Dendritic cell treated with granulocyte-macrophage colony-stimulating factor and Interleukin-4, amounts not matched to agents 40 ng/mL and 50 ng/mL, for 4 days (primary cell): ENCODE measurements around the gene KRTAP10-12.

Experiments used
- H3K27ac Mint-ChIP-seq: one replicate; pipeline ENCODE4 v1.8.0; 2022; ENCODE audit warnings: mild to moderate bottlenecking, mixed read lengths
- H3K27me3 Mint-ChIP-seq: one replicate; pipeline ENCODE4 v1.8.0; 2022; ENCODE audit warnings: mild to moderate bottlenecking, mixed read lengths
- H3K36me3 Mint-ChIP-seq: one replicate; pipeline ENCODE4 v1.8.0; 2022; ENCODE audit warnings: low read depth, mixed read lengths
- H3K4me1 Mint-ChIP-seq: one replicate; pipeline ENCODE4 v1.8.0; 2022; ENCODE audit warnings: low read depth, mixed read lengths
- H3K4me3 Mint-ChIP-seq: one replicate; pipeline ENCODE4 v1.8.0; 2022; ENCODE audit warnings: mild to moderate bottlenecking, moderate library complexity, mixed read lengths
- H3K9me3 Mint-ChIP-seq: one replicate; pipeline ENCODE4 v1.8.0; 2022; ENCODE audit warnings: mixed read lengths
- intact Hi-C: fragments of 100-400 bp; cut with micrococcal nuclease; formaldehyde crosslinking; loops from one replicate; pipeline ENCODE4 v1.15.0; 2022

The KRTAP10-12 gene

DNA sequence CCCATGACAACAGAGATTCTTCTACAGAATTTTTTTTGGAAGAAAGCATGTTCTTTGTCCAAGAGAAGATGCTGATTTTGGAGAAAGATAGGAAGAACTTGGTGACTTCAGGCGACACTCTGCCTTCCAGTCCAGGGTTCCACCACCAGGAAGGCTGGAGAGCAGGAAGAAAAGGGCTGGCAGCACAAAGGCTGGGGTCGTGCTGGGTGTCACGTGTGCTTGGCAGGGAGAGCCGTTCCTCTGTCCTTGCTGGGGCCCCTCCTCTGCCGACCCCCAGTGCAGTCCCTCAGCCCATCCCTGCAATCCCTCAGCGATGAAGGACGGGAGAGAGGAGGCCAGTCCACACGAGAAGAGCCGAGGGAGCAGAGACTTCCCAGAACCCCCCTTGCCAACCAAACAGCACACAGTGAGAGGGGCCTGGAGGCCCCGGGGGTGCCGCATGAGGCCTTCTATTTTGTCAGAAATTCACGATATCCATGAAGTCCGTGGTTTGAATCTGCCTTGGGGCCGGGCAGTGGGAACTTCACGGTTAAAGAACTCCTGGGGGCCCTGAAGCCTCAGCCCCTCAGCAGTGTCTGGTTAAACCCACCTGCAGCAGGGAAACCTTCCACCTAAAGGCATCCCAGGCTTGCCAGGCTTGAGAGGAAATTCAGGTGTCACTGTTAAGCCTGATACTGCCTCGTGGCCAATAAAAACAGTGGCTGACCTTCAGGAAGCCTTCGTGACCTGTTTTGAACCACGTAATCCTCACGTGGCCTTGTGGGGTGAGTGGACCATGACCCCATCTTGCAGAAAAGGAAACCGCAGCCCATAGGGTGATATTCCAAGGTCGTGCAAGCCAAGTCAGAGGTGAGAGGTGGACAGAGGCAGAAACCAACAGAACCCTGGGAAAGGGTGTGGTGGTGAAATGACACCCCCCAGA, 3.4 kb downstream of the KRTAP10-12 start:
- Mint-ChIP-seq H3K4me3 (no peak overlapping the region), H3K36me3 (no peaks in the 10 kb centered on the region), H3K27ac (no peak overlapping the region), H3K27me3 (peaks cover 90% of the 10 kb centered on the region), H3K4me1 (no peaks in the 10 kb centered on the region), H3K9me3 (no peaks in the 10 kb centered on the region)
- intact Hi-C loops: no loop called here

DNA sequence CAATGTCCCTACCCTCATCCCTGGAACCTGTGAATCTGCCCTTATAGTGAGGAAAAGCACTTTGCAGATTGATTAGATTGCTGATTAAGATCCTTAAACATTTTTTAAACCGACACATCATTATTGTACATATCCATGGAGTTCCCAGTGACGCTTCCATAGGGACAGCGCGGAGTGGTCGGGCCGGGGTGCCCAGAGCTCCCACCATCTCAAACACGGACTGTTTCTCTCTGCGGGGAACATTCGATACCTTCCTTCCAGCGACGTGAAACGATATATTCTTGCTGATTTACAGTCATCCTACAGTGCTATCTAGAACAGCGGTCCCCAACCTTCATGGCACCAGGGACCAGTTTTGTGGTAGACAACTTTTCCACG, 4.0 kb downstream of the KRTAP10-12 start:
- H3K4me3 Mint-ChIP-seq: no peak overlapping the region
- H3K27me3 Mint-ChIP-seq: peaks cover 92% of the 10 kb centered on the region
- H3K9me3 Mint-ChIP-seq: no peaks in the 10 kb centered on the region
- intact Hi-C loops: no loop called here
- no peaks in the 10 kb centered on the region for H3K4me1 Mint-ChIP-seq
- no peak overlapping the region for H3K27ac Mint-ChIP-seq
- no peaks in the 10 kb centered on the region for H3K36me3 Mint-ChIP-seq

DNA sequence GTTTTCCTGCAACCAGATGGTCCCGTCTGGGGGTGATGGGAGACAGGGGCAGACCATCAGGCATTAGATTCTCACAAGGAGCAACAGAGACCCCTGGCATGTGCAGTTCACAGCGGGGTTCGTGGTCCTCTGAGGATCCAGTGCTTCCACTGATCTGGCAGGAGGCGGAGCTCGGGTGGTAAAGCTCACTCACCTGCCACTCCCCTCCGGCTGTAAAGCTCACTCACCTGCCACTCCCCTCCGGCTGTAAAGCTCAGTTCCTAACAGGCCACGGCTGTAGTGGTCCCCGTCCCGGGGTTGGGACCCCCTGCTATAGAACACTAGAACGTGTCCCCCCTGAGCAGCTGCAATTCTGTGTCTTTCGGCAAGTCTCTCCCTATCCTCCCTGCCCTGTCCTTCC, 4.6 kb downstream of the KRTAP10-12 start:
- Mint-ChIP-seq H3K27me3 (peaks cover 92% of the 10 kb centered on the region), H3K27ac (no peak overlapping the region), H3K36me3 (no peaks in the 10 kb centered on the region), H3K4me3 (no peak overlapping the region), H3K4me1 (no peaks in the 10 kb centered on the region), H3K9me3 (no peaks in the 10 kb centered on the region)
- intact Hi-C loops: no loop called here

DNA sequence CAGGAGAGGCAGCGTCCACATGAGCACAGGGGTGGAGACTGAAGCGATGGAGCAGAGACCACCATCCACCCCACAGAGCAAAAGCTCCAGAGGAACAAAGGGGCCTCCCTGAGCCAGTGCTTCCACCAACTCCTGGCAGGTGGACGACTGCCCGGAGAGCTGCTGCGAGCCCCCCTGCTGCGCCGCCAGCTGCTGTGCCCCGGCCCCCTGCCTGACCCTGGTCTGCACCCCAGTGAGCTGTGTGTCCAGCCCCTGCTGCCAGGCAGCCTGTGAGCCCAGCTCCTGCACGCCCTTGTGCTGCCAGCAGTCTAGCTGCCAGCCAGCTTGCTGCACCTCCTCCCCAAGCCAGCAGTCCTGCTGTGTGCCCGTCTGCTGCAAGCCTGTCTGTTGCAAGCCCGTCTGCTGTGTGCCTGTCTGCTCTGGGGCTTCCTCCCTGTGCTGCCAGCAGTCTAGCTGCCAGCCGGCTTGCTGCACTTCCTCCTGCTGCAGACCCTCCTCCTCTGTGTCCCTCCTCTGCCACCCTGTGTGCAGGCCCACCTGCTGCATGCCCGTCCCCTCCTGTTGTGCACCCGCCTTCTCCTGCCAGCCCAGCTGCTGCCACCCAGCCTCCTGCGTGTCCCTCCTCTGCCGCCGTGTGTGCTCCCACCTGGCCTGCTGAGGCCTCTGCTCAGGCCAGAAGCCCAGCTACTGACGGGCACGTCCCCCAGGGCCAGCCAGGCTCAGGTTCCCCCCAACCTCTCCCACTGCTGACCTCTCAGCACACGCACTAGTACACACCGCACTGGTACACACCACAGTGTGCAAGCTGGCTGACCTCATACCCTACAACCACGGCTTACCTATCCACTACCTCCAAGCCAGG, 5.4 kb downstream of the KRTAP10-12 start:
- Mint-ChIP-seq H3K4me3 (no peak overlapping the region), H3K4me1 (no peaks in the 10 kb centered on the region), H3K27ac (no peak overlapping the region), H3K9me3 (no peaks in the 10 kb centered on the region), H3K36me3 (no peaks in the 10 kb centered on the region), H3K27me3 (peaks cover 92% of the 10 kb centered on the region)
- intact Hi-C loops: no loop called here

DNA sequence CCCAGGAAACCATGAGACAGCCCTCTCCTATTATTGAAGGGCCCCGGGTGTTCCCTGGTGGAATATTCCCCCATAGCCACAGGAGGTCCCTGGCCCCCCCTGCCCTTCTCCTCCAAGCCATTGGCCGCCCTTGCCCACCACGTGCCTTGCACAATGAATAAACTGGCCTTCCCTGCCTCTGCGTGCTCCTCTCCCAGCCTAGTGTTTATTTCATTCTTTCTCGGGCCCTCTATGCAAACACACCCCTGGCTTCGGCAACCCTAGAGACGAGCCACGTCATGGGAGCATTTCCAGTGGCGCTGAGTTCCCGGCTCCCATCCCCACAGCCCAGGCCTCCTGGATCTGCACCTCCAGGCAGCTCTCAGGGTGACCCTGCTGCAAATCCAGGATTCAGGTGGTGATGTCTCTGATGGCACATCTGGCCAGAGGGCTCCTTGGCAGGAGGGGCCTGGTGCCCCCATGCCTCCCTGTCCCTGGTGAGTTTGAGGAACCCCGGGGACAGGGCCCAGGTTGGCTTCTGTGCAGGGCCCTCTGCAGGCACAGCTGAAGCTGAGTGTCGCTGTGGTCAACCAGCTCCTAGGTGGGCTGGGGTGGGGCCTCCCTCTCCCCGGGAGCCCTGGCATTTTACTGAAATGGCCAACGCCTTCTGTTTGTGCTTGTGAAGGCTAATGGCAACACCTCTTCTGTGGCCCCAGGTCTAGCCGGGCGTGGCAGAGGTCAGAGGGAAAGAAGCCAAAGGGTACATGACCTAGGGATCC, 6.2 kb downstream of the KRTAP10-12 start:
- Mint-ChIP-seq H3K27me3 (peaks cover 92% of the 10 kb centered on the region), H3K9me3 (no peaks in the 10 kb centered on the region), H3K36me3 (no peaks in the 10 kb centered on the region), H3K4me1 (no peaks in the 10 kb centered on the region), H3K27ac (no peak overlapping the region), H3K4me3 (no peak overlapping the region)
- intact Hi-C loops: no loop called here

DNA sequence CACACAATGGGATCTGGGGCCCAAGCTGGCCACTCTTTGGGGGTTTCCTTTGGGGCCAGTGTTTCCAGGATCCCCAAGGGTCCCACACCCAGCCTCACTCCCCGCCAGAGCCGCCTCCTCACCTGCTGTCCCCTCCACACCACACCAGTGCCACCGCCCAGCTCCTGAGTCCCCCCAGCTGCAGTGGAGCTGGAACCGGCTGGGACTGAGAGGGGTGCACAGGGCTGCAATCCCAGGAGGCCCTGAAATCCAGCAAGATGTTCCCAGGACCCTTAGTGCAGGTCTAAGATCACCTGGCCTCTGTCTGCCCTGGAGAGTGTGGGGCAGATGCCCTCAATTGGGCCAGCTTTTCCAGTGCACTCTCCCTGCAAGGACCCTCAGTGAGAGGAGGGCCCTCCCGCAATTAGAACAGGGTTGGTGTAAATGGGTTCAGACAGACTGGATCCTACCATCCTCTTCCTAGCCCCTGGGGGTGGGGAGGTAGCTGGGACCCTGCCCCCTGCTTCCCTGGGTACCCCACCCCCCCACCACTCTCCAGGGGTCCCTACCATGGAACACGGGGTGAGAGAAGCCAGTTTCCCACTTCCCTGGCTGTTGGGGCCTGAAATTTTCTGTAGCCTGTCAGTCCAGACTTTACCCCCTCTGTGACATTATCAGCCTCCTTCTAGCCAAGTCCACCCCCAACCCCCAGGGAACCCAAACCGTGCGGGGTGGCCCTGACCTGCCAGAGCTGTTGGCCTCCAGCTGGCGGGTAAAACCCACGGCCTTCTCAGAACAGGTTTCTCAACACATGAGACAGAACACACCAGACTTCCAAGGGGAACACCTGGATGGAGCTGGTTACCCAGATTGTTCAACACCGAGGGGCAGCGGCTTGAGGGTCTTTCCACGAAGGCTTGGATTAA, 7.0 kb downstream of the KRTAP10-12 start:
- no peaks in the 10 kb centered on the region for H3K9me3 Mint-ChIP-seq
- H3K36me3 Mint-ChIP-seq: no peaks in the 10 kb centered on the region
- intact Hi-C loops: no loop called here
- no peak overlapping the region for H3K4me3 Mint-ChIP-seq
- no peak overlapping the region for H3K27ac Mint-ChIP-seq
- H3K4me1 Mint-ChIP-seq: peaks cover 2% of the 10 kb centered on the region
- peaks cover 93% of the 10 kb centered on the region for H3K27me3 Mint-ChIP-seq

DNA sequence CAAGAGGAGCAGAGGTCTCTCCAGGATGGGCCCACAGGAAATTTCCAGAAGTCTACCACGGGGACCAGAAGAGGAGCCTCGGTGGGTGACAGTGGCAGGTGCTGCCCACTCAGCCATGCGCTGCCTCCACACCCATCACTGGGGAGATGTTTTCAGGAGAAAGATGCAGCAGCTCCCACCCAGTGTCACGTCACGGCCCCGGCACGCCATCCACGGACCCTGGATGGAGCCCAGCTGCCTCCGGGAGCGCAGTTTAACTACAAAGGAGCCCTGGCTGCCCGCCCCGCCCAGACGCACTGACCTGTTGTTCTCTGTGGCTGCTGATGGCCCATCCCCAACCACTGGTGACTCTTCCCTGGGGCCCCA, 7.6 kb downstream of the KRTAP10-12 start:
- Mint-ChIP-seq H3K4me3 (no peak overlapping the region), H3K27ac (no peak overlapping the region), H3K36me3 (no peaks in the 10 kb centered on the region), H3K27me3 (peaks cover 95% of the 10 kb centered on the region), H3K4me1 (peaks cover 7% of the 10 kb centered on the region), H3K9me3 (no peaks in the 10 kb centered on the region)
- intact Hi-C loops: no loop called here

DNA sequence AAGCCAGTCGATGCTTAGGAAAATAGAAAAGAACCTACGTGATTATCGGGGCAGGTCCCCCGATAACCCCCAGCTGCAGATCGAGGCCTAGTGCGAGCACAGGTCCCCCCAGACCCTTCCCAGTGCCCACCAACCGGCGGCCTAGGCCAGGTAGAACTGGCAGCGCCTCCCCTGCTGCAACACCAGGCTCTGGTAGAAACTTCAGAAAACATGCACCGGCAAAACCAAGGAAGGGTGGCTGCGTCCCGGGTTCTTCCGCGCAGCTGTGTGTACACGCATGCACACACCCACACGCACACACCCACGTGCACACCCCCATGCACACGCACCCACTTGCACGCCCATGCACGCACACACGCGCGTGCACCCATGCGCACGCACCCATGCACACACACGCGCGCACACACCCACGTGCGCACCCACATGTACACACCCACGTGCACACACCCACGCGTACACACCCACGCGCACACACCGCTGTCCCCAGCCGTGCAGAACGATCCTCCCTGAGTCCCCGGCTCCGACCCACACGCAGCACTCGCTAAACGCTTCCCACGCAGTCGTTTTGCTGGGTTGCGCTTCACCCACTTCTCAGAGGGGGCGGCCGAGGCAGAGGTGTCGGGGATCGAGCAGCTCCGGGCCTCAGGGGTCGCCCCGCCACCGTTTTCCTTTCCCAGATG, 9.2 kb downstream of the KRTAP10-12 start:
- Mint-ChIP-seq H3K4me1 (peaks cover 7% of the 10 kb centered on the region), H3K9me3 (no peaks in the 10 kb centered on the region), H3K36me3 (no peaks in the 10 kb centered on the region), H3K4me3 (no peak overlapping the region), H3K27ac (no peak overlapping the region), H3K27me3 (peaks cover 96% of the 10 kb centered on the region)
- intact Hi-C loops: no loop called here

DNA sequence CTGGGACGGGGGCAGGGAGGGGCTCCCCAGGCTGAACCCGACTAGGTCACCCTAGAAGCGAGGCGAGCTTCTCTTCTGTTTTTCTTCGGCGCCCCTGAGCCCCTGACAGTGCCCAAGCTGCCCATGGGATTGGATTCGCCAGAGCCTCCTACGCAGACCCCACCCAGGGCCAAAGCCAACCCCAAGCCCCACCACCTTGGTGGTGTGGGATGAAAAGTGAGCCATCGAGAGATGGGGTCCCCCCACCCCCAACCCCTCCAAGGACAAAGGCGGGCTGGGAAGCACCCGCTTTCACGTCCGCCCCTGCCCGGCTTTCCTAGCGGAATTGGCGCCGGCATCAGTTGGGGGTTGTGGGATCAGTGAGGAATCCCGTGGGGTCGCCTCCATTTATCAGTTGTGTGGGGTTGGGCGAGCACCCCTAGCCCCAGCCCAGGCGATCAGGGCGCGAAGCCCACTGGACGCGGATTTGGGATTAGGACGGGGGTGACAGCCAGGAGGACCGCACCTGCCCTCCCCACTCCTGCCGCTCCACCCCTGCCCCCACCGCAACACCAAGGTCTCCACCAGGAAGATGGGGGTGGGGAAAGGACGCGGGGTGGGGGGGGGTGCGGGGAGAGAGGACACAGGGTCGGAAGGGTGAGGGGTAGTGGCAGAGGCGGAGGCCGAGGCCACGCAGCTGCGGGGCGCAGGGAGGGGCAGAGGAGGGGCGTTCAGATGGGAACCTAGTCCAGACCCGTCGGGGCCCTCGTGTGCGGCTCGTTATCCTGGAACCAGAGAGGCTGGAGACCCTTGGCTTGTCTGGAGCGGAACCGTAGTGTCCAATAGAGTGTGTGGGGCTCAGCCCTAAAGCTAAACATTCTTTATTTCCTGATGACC, 10.0 kb downstream of the KRTAP10-12 start:
- H3K9me3 Mint-ChIP-seq: no peaks in the 10 kb centered on the region
- H3K27me3 Mint-ChIP-seq: peaks cover 97% of the 10 kb centered on the region
- no peak overlapping the region for H3K27ac Mint-ChIP-seq
- intact Hi-C loops: no loop called here
- no peaks in the 10 kb centered on the region for H3K36me3 Mint-ChIP-seq
- H3K4me3 Mint-ChIP-seq: no peak overlapping the region
- peaks cover 7% of the 10 kb centered on the region for H3K4me1 Mint-ChIP-seq

DNA sequence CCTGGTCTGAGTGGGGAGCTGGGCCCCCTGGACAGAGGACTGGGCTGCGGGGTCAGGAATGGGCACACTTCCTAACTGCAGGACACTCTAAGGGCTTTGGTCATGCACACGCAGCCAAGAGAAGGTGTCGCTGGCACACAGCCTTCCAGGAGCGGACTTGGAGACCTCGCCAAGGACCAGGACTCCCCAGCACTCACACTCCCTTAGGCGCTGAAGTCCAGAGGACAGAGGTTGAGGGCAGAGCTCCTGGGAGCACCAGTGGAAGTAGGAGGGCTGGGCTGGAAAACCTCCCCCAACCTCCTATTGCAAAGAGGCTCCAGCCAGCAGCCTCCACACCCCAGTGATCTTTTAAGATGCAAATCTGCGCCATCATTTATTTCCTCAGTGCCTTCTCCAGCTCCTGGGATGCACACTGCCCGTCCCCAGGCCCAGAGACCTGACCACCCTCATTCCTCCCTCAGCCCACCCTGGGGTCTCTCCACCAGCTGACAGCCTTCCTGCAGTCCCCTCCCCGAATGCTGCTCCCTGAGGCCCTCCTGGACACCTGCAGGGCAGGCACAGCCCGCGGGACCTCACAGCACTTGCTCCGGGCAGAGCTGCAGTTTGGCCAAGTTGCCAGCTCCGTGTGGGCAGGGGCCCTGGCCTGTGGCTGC, 11.4 kb downstream of the KRTAP10-12 start:
- Mint-ChIP-seq H3K4me1 (peaks cover 13% of the 10 kb centered on the region), H3K27ac (no peak overlapping the region), H3K36me3 (no peaks in the 10 kb centered on the region), H3K4me3 (no peak overlapping the region), H3K27me3 (peaks cover 99% of the 10 kb centered on the region), H3K9me3 (no peaks in the 10 kb centered on the region)
- intact Hi-C loops: no loop called here

DNA sequence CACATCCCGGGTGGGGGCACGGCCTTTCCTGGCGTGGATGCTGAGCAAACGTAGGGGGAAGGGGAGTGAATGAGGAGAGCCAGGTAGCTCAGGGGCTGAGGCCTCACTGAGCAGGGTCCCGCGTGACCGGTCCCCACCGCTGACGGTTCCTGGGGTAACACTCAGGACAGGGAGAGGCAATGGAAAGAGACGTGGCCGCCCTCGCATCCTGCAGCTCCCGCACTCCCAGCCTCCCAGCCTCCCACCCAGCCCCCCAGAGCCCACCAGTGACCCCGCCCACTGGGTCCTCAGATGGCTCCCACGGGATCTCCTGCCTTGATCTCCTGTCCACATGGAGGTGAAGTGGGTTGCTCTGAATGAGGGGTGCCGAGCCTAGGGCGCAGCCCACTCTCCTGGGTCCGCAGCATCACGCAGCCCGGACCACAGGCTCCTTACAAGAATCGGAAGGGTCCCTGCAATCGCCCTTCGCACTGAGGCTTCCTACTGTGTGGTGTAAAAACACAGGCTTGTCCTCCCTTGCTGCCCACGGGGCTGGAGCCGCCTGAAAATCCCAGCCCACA, 12.0 kb downstream of the KRTAP10-12 start:
- Mint-ChIP-seq H3K27ac (no peak overlapping the region), H3K4me3 (no peak overlapping the region), H3K4me1 (peaks cover 13% of the 10 kb centered on the region), H3K9me3 (no peaks in the 10 kb centered on the region), H3K36me3 (no peaks in the 10 kb centered on the region), H3K27me3 (peaks cover 99% of the 10 kb centered on the region)
- intact Hi-C loops: no loop called here
